HepG2 (cell line): ENCODE results near the gene ABCC8. TPM values are rescaled to one million over a fixed set of nuclear protein-coding genes. Genes with fewer than 3 reads are reported as not detected.

Experiments
- ATAC-seq: fragments of 200-7000 bp; cut with Tn5 transposase; 3 replicates; pipeline ENCODE4 v1.9.1; 2020; ENCODE audit warnings: mild to moderate bottlenecking, moderate library complexity
- BruUV-seq: library from RNA; stranded (reverse); fragments of 400-500 nt; replicated peaks from 2 replicates; lab custom pipeline; 2021; lab: Mats Ljungman, UMichigan
- CTCF ChIA-PET: fragments of 300-600 bp; formaldehyde crosslinking; extraction: SDS; loops from one replicate; lab custom pipeline; 2021; ENCODE audit warnings: low total read pairs, inconsistent platforms, low intra/inter-chr PET ratio; lab: Yijun Ruan, JAX
- POLR2A ChIA-PET: fragments of 350-600 bp; sonication (Branson Sonifier 250); formaldehyde crosslinking; loops from one replicate; lab custom pipeline; 2020; ENCODE audit warnings: antibody characterized with exemption, inconsistent platforms; lab: Yijun Ruan, JAX
- DNase-seq: peaks from one replicate; pipeline ENCODE4 v3.0.0-alpha.2; 2015; ENCODE audit warnings: low spot score
- FAIRE-seq: peaks from 3 replicates; lab custom pipeline; 2011; peaks lifted over from hg19 to GRCh38; lab: Jason Lieb, UNC
- H2AFZ ChIP-seq: one replicate; pipeline ENCODE4 v1.6.1; 2011; ENCODE audit warnings: low read length, inconsistent platforms
- H3K27ac ChIP-seq: fragments of 300-600 bp; 3 replicates; pipeline ENCODE4 v1.8.0; 2011; ENCODE audit warnings: mixed run types, mild to moderate bottlenecking, mixed read lengths, low read length, inconsistent platforms; ENCODE audit not compliant: insufficient read depth; ENCODE audit errors: extremely low read length
- H3K27me3 ChIP-seq, 2 experiments: fragments of 200-600 bp in 1 of 2; 2 replicates in 1 of 2; 3 replicates in 1 of 2; pipeline versions ENCODE4 v1.6.0 to v1.8.0; 2011; ENCODE audit warnings: low read length in 2 of 2, mild to moderate bottlenecking in 2 of 2, moderate library complexity in 2 of 2, inconsistent platforms in 1 of 2; ENCODE audit not compliant: insufficient read depth in 2 of 2, control insufficient read depth in 1 of 2
- H3K36me3 ChIP-seq, 2 experiments: fragments of 200-600 bp in 1 of 2; replicated peaks in 1 of 2; 2 replicates in 1 of 2; 3 replicates in 1 of 2; pipeline versions ENCODE4 v1.5.1 to v1.8.0; 2011; ENCODE audit warnings: low read length in 2 of 2, inconsistent platforms in 1 of 2; ENCODE audit not compliant: insufficient read depth in 2 of 2, control insufficient read depth in 1 of 2
- H3K4me1 ChIP-seq: 2 replicates; pipeline ENCODE4 v1.5.1; 2012; ENCODE audit warnings: low read length, inconsistent platforms; ENCODE audit not compliant: insufficient read depth
- H3K4me2 ChIP-seq: 2 replicates; pipeline ENCODE4 v1.6.0; 2011; ENCODE audit warnings: low read depth, low read length, inconsistent platforms
- H3K4me3 ChIP-seq, 3 experiments: fragments of 200-600 bp in 1 of 3; sonication (generic), shearing (Covaris generic) in 1 of 3; replicated peaks in 1 of 3; 2 replicates each; pipeline ENCODE4 v1.5.1; 2011 to 2016; ENCODE audit warnings: low read length in 3 of 3, inconsistent platforms in 2 of 3, low read depth in 2 of 3, mild to moderate bottlenecking in 2 of 3, control low read depth in 1 of 3, mixed read lengths in 1 of 3; ENCODE audit not compliant: insufficient read depth in 1 of 3
- H3K79me2 ChIP-seq: one replicate; pipeline ENCODE4 v1.6.1; 2011; ENCODE audit warnings: low read length, inconsistent platforms; ENCODE audit not compliant: insufficient read depth
- H3K9ac ChIP-seq: 2 replicates; pipeline ENCODE4 v1.6.0; 2011; ENCODE audit warnings: mild to moderate bottlenecking, low read depth, low read length, inconsistent platforms; ENCODE audit not compliant: insufficient read depth
- H3K9me3 ChIP-seq: 2 replicates; pipeline ENCODE4 v1.5.1; 2012; ENCODE audit warnings: mild to moderate bottlenecking, low read length
- H4K20me1 ChIP-seq: 2 replicates; pipeline ENCODE4 v1.6.0; 2011; ENCODE audit warnings: inconsistent platforms, mild to moderate bottlenecking, low read length, moderate library complexity; ENCODE audit not compliant: insufficient read depth
- AHDC1 ChIP-seq: sonication (generic); formaldehyde crosslinking; IDR thresholded peaks from 2 replicates; pipeline ENCODE4 v1.5.1; 2020; ENCODE audit warnings: mild to moderate bottlenecking, missing genetic modification reagents, borderline replicate concordance
- ELK4 ChIP-seq: sonication (generic); formaldehyde crosslinking; IDR thresholded peaks from 2 replicates; pipeline ENCODE4 v1.9.0; 2021; ENCODE audit warnings: missing genetic modification reagents, borderline replicate concordance
- KDM5B ChIP-seq: sonication (generic); formaldehyde crosslinking; IDR thresholded peaks from 2 replicates; pipeline ENCODE4 v1.4.0; 2020; ENCODE audit warnings: missing genetic modification reagents, mild to moderate bottlenecking, borderline replicate concordance
- NFE2L1 ChIP-seq: sonication (generic); formaldehyde crosslinking; IDR thresholded peaks from 2 replicates; pipeline ENCODE4 v1.4.0; 2020; ENCODE audit warnings: missing genetic modification reagents, mild to moderate bottlenecking, borderline replicate concordance
- THYN1 ChIP-seq: sonication (generic); formaldehyde crosslinking; IDR thresholded peaks from 2 replicates; pipeline ENCODE4 v1.8.1; 2023; ENCODE audit warnings: low read depth, mild to moderate bottlenecking, moderate library complexity, missing genetic modification reagents, borderline replicate concordance
- ZBTB10 ChIP-seq: sonication (generic); formaldehyde crosslinking; IDR thresholded peaks from 2 replicates; pipeline ENCODE4 v1.4.0; 2020; ENCODE audit warnings: missing genetic modification reagents, borderline replicate concordance
- ZMYM2 ChIP-seq: sonication (generic); formaldehyde crosslinking; IDR thresholded peaks from 2 replicates; pipeline ENCODE4 v1.8.0; 2022; ENCODE audit warnings: mild to moderate bottlenecking, missing genetic modification reagents
- ZNF124 ChIP-seq: sonication (generic); formaldehyde crosslinking; IDR thresholded peaks from 2 replicates; pipeline ENCODE4 v1.4.0; 2020; ENCODE audit warnings: missing genetic modification reagents
- ZNF224 ChIP-seq: sonication (generic); formaldehyde crosslinking; IDR thresholded peaks from 2 replicates; pipeline ENCODE4 v1.5.0; 2020; ENCODE audit warnings: mild to moderate bottlenecking, missing genetic modification reagents
- ZNF317 ChIP-seq: sonication (generic); formaldehyde crosslinking; IDR thresholded peaks from 2 replicates; pipeline ENCODE4 v1.5.0; 2020; ENCODE audit warnings: mild to moderate bottlenecking, missing genetic modification reagents
- ZNF567 ChIP-seq: sonication (generic); formaldehyde crosslinking; IDR thresholded peaks from 2 replicates; pipeline ENCODE4 v1.8.1; 2023; ENCODE audit warnings: mild to moderate bottlenecking, missing genetic modification reagents, borderline replicate concordance
- ZSCAN9 ChIP-seq: IDR thresholded peaks from 2 replicates; pipeline ENCODE4 v1.6.1; 2016; ENCODE audit warnings: borderline replicate concordance
- WGBS: methylation state at CpG from one replicate; pipeline ENCODE4 v1.1.6; 2017; ENCODE audit warnings: low lambda C conversion rate; 5-methylcytosine and 5-hydroxymethylcytosine counted together
- in situ Hi-C: cut with HindIII; loops from 2 replicates; pipeline ENCODE4 v1.10.0; 2017; ENCODE audit warnings: low pct_unique_long_range_greater_than_20kb; ENCODE audit not compliant: extremely low pct_ligation_motif_present
- intact Hi-C: fragments of 100-400 bp; cut with micrococcal nuclease; formaldehyde crosslinking; loops from one replicate; pipeline ENCODE4 v1.10.0; 2022; ENCODE audit not compliant: unreplicated experiment
- polyA plus RNA-seq, 8 experiments: library from polyadenylated mRNA; depleted of rRNA in 3 of 8; stranded (reverse) in 7 of 8; unstranded in 1 of 8; fragments of >200 nt; fragmentation: Illumina TruSeq in 4 of 8; extraction: Trizol in 4 of 8; gene quantifications; 2 replicates each; pipeline versions ENCODE4 v1.2.1 to v1.2.3, GENCODE V29; 2011 to 2016; ENCODE audit warnings: low read depth in 4 of 8, missing spikeins in 1 of 8, mixed read lengths in 1 of 8; ENCODE audit not compliant: insufficient read depth in 1 of 8
- total RNA-seq, 5 experiments: library from RNA; depleted of rRNA; stranded (reverse); fragments of >200 nt; fragmentation: Illumina TruSeq; extraction: Trizol; gene quantifications; 2 replicates each; pipeline ENCODE4 v1.2.3, GENCODE V29; 2016; ENCODE audit warnings: low read depth in 1 of 5
- TF ChIP-seq, protein P1 (sequence below): sonication (generic); formaldehyde crosslinking; IDR thresholded peaks from 2 replicates; pipeline ENCODE4 v1.5.0; 2020; ENCODE audit warnings: missing genetic modification reagents

The ABCC8 gene
- total and polyA plus RNA-seq, 2 of the 13 experiments (the other 11 are each of a cell fraction or from before 2014, with no cell fraction given), result not detected

DNA sequence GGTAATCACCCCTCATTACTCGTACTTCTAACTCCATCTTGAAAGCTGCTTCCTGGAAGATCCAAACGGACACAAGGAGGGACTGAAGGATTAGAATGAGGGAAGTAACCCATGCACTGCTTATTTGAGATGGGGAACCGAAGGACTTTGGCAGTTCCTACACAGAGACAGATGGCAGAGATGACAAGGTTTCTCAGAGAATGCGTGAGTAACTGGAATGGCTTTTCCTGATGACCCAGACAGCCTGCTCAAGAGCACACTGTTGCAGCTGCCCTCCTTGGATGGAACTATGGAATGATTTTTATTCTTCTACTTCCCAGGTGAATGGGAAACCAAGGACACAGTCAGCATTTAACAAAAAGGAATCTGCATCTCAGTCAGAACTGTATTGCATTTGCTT is 95.5 kb downstream of the ABCC8 start:
- H3K9ac ChIP-seq, result no peak overlapping the region
- ChIA-PET POLR2A (interaction anchor here (0.6 kb wide), 1 partner anchor 26 kb away, joined by 3 read pairs; no protein-coding TSS in a partner anchor), CTCF (no interaction called here)
- peaks cover 14 to 29% of the 10 kb centered on the region in 2 experiments for H3K36me3 ChIP-seq
- no peaks in the 10 kb centered on the region for H3K9me3 ChIP-seq
- H3K4me3 ChIP-seq, result no peak overlapping the region
- H3K79me2 ChIP-seq, result no peaks in the 10 kb centered on the region
- H2AFZ ChIP-seq, result no peak overlapping the region
- intact Hi-C loops, result no loop called here
- no peak overlapping the region for H3K27ac ChIP-seq
- 97% methylated on average over 4 of the region's 4 CpGs for WGBS
- TF ChIP-seq, protein P1, sequence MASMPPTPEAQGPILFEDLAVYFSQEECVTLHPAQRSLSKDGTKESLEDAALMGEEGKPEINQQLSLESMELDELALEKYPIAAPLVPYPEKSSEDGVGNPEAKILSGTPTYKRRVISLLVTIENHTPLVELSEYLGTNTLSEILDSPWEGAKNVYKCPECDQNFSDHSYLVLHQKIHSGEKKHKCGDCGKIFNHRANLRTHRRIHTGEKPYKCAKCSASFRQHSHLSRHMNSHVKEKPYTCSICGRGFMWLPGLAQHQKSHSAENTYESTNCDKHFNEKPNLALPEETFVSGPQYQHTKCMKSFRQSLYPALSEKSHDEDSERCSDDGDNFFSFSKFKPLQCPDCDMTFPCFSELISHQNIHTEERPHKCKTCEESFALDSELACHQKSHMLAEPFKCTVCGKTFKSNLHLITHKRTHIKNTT, result no peak
- TF ChIP-seq ZSCAN9 (no peak), ZMYM2 (CRISPR knock-in tag) (no peak), KDM5B (CRISPR knock-in tag) (no peak), ZNF124 (no peak), NFE2L1 (CRISPR knock-in tag) (no peak), ZNF567 (CRISPR knock-in tag) (no peak), ZNF224 (CRISPR knock-in tag) (no peak), ELK4 (CRISPR knock-in tag) (no peak), ZNF317 (CRISPR knock-in tag) (no peak), ZBTB10 (CRISPR knock-in tag) (no peak), AHDC1 (CRISPR knock-in tag) (no peak), THYN1 (no peak)
- H3K4me2 ChIP-seq, result no peak overlapping the region
- ATAC-seq (no peak), DNase-seq (no peak), FAIRE-seq (no peak)
- no peaks in the 10 kb centered on the region for H3K4me1 ChIP-seq
- no TSS peak for BruUV-seq
- H4K20me1 ChIP-seq, result no peaks in the 10 kb centered on the region
- in situ Hi-C loops, result loop anchor here (5.0 kb wide), 2 partner anchors 91 to 126 kb away; no protein-coding TSS in a partner anchor
- H3K27me3 ChIP-seq, result no peaks in the 10 kb centered on the region
